DND-41 (cell line): ENCODE data around the gene MPP7.

Source experiments
- ATAC-seq: fragments of 200-7000 bp; cut with Tn5 transposase; 3 replicates; pipeline ENCODE4 v1.9.1; 2021; ENCODE audit warnings: low read depth; ENCODE audit not compliant: insufficient read depth
- DNase-seq: peaks from one replicate; pipeline ENCODE4 v3.0.0-alpha.2; 2020
- H2AFZ ChIP-seq: 2 replicates; pipeline ENCODE4 v1.6.0; 2012; ENCODE audit warnings: low read depth, low read length
- H3K27ac ChIP-seq: 2 replicates; pipeline ENCODE4 v1.5.1; 2012; ENCODE audit warnings: low read length, inconsistent platforms
- H3K27me3 ChIP-seq: fragments of 200-600 bp; sonication (generic); 2 replicates; pipeline ENCODE4 v1.6.0; 2012; ENCODE audit warnings: low read length, mild to moderate bottlenecking, inconsistent platforms; ENCODE audit not compliant: insufficient read depth, poor library complexity
- H3K36me3 ChIP-seq: 2 replicates; pipeline ENCODE4 v1.5.1; 2012; ENCODE audit warnings: low read length, inconsistent platforms; ENCODE audit not compliant: insufficient read depth
- H3K4me1 ChIP-seq: 2 replicates; pipeline ENCODE4 v1.5.1; 2012; ENCODE audit warnings: mild to moderate bottlenecking, low read length; ENCODE audit not compliant: insufficient read depth
- H3K4me2 ChIP-seq: 2 replicates; pipeline ENCODE4 v1.6.0; 2012; ENCODE audit warnings: mild to moderate bottlenecking, moderate library complexity, low read length, inconsistent platforms; ENCODE audit not compliant: insufficient read depth
- H3K4me3 ChIP-seq, 2 experiments: fragments of 200-600 bp in 1 of 2; shearing (Covaris generic) in 1 of 2; 2 replicates each; pipeline ENCODE4 v1.5.1; 2012 to 2016; ENCODE audit warnings: inconsistent platforms in 2 of 2, low read length in 2 of 2, mild to moderate bottlenecking in 2 of 2, low read depth in 1 of 2, moderate library complexity in 1 of 2
- H3K79me2 ChIP-seq: 2 replicates; pipeline ENCODE4 v1.6.0; 2012; ENCODE audit warnings: low read length, inconsistent platforms; ENCODE audit not compliant: insufficient read depth
- H3K9ac ChIP-seq: 2 replicates; pipeline ENCODE4 v1.6.0; 2012; ENCODE audit warnings: low read depth, mild to moderate bottlenecking, inconsistent platforms, low read length, moderate library complexity
- H3K9me3 ChIP-seq: 2 replicates; pipeline ENCODE4 v1.5.1; 2012; ENCODE audit warnings: low read length, moderate library complexity, mild to moderate bottlenecking, inconsistent platforms; ENCODE audit not compliant: insufficient read depth, severe bottlenecking
- H4K20me1 ChIP-seq: 2 replicates; pipeline ENCODE4 v1.6.0; 2012; ENCODE audit warnings: low read length; ENCODE audit not compliant: insufficient read depth
- CTCF ChIP-seq: IDR thresholded peaks from 2 replicates; pipeline ENCODE4 v1.5.1; 2012; ENCODE audit warnings: borderline replicate concordance, low read length, moderate library complexity, mild to moderate bottlenecking; ENCODE audit not compliant: poor library complexity, severe bottlenecking; ENCODE audit errors: extremely low read depth
- EZH2 ChIP-seq: IDR thresholded peaks from 3 replicates; pipeline ENCODE4 v1.6.1; 2012; ENCODE audit warnings: borderline replicate concordance, low read depth, mild to moderate bottlenecking, moderate library complexity, low read length, inconsistent platforms; ENCODE audit not compliant: severe bottlenecking

The MPP7 gene

GRCh38 chr10:28278842-28279241, 24.0 kb downstream of the MPP7 start:
- H3K9ac ChIP-seq: no peak overlapping the region
- no peak overlapping the region for H2AFZ ChIP-seq
- TF ChIP-seq EZH2: no peak
- no peak for TF ChIP-seq CTCF
- no peaks in the 10 kb centered on the region for H3K9me3 ChIP-seq
- H3K79me2 ChIP-seq: no peaks in the 10 kb centered on the region
- no peaks in the 10 kb centered on the region for H3K36me3 ChIP-seq
- H3K27ac ChIP-seq: no peak overlapping the region
- no peaks in the 10 kb centered on the region for H4K20me1 ChIP-seq
- H3K4me2 ChIP-seq: no peak overlapping the region
- no peak for DNase-seq
- H3K27me3 ChIP-seq: no peaks in the 10 kb centered on the region
- H3K4me3 ChIP-seq: no peak overlapping the region
- H3K4me1 ChIP-seq: no peaks in the 10 kb centered on the region
- ATAC-seq: no peak

GRCh38 chr10:28276384-28276783, 26.5 kb downstream of the MPP7 start:
- TF ChIP-seq CTCF: no peak
- TF ChIP-seq EZH2: no peak
- H3K4me1 ChIP-seq: no peaks in the 10 kb centered on the region
- H3K4me2 ChIP-seq: no peak overlapping the region
- no peak overlapping the region for H2AFZ ChIP-seq
- ATAC-seq (no peak), DNase-seq (no peak)
- no peaks in the 10 kb centered on the region for H3K79me2 ChIP-seq
- H3K4me3 ChIP-seq: no peak overlapping the region
- H4K20me1 ChIP-seq: no peaks in the 10 kb centered on the region
- no peaks in the 10 kb centered on the region for H3K36me3 ChIP-seq
- no peaks in the 10 kb centered on the region for H3K27me3 ChIP-seq
- no peaks in the 10 kb centered on the region for H3K9me3 ChIP-seq
- H3K27ac ChIP-seq: no peak overlapping the region
- H3K9ac ChIP-seq: no peak overlapping the region

GRCh38 chr10:28274475-28274874, 28.4 kb downstream of the MPP7 start:
- Histone ChIP-seq H3K4me1 (no peaks in the 10 kb centered on the region), H3K79me2 (no peaks in the 10 kb centered on the region), H3K4me3 (no peak overlapping the region), H3K9me3 (no peaks in the 10 kb centered on the region), H3K27ac (no peak overlapping the region), H4K20me1 (no peaks in the 10 kb centered on the region), H3K4me2 (no peak overlapping the region), H2AFZ (no peak overlapping the region), H3K27me3 (no peaks in the 10 kb centered on the region), H3K9ac (no peak overlapping the region), H3K36me3 (no peaks in the 10 kb centered on the region)
- DNase-seq: no peak
- no peak for ATAC-seq
- no peak for TF ChIP-seq EZH2
- no peak for TF ChIP-seq CTCF

- H4K20me1 ChIP-seq: no peaks in the 10 kb centered on the region
- H3K27ac ChIP-seq: no peak overlapping the region
- no peak overlapping the region for H3K4me3 ChIP-seq
- H3K9me3 ChIP-seq: no peaks in the 10 kb centered on the region
- no peaks in the 10 kb centered on the region for H3K79me2 ChIP-seq
- H3K9ac ChIP-seq: no peak overlapping the region
- ATAC-seq (no peak), DNase-seq (no peak)
- no peaks in the 10 kb centered on the region for H3K36me3 ChIP-seq
- no peak overlapping the region for H2AFZ ChIP-seq
- H3K4me1 ChIP-seq: no peaks in the 10 kb centered on the region
- TF ChIP-seq EZH2 (no peak), CTCF (no peak)
- H3K4me2 ChIP-seq: no peak overlapping the region
- peaks cover 3% of the 10 kb centered on the region for H3K27me3 ChIP-seq
Observed at GRCh38 chr10:28273343-28273742, 29.5 kb downstream of the MPP7 start.
